ENCODE results near the gene PRKCA.

PRKCA gene

DNA sequence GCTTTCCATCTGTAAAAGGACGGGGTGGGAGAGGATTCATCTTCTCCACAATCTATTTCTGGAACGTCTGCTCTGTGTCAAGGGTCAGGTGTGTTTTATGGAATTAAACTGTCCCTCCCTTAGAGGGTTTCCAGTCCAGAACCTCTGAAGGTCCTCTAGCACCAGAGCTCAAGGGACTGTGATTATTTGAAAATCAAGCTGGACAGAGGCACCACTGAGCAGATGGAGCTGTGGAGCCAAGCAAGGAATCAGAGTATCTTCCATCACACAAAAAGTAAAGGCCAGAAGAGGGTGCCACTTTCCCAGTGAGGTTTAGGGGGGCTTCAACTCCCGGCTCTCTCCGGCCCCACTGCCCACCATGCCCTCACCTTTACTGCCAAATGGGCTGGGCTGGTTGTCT lies 539.3 kb downstream of the PRKCA start:
- in situ Hi-C loops (cut with MboI; ENCODE audit: low sequenced_read_pairs), result no loop called here

DNA sequence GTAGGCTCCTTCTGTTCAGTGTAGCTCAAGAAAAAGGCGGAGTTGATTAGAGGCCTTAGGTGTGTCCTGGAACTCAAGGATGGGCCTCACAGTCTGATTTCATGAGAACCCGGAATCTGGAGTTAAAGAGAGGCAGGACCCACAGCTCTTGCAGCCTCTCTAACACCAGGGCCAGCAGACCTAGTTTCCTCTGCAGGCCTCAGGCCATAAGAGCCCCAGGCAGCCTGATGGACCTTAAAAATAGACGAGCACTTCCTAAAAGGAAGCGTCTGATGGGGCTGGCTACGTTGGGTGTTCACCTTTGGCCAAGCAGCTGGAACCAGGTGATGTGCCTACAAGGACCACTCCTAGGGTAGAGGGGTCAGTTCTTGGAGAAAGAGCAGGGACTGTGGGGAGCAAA lies 540.1 kb downstream of the PRKCA start:
- in situ Hi-C loops (cut with MboI; ENCODE audit: low sequenced_read_pairs), result no loop called here

DNA sequence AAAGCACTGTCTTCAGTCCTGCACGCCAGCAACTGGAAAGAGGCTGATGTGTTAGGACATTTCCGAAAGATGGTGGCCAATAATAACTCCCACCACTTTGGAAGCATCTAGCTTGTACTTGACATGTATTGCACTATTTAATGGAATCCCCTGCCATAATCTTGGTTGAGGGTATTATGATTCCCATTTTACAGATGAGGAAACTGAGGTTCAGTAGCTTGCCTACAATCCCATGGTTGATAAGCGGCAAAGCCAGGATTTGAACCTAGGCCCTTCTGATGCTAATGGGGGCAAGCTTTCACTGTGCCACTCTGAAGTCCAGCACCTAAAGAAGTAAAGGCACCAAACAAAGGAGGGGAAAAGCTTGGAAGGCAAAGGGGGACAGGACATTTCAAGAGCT lies 540.5 kb downstream of the PRKCA start:
- in situ Hi-C loops (cut with MboI; ENCODE audit: low sequenced_read_pairs), result no loop called here

DNA sequence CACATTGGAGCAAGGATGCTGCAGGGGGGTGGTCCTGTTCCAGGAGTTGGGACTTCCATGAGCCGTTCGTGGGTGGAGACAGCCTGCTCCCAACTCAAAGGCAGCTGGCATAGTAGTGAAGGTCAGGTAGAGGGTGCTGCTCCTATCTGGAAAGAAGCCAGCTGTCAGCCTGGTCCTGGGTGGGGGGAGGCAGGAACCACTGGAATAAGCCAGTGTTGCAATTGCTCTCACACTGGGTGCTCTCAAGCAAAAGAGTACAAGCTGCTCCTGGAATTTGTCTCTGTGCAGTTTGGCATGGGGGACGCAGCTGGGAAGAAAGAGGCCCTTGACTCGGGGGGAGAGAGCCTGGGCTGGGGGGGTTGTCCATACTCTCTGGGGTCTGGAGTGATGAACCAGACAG lies 541.2 kb downstream of the PRKCA start:
- in situ Hi-C loops (cut with MboI; ENCODE audit: low sequenced_read_pairs), result no loop called here

DNA sequence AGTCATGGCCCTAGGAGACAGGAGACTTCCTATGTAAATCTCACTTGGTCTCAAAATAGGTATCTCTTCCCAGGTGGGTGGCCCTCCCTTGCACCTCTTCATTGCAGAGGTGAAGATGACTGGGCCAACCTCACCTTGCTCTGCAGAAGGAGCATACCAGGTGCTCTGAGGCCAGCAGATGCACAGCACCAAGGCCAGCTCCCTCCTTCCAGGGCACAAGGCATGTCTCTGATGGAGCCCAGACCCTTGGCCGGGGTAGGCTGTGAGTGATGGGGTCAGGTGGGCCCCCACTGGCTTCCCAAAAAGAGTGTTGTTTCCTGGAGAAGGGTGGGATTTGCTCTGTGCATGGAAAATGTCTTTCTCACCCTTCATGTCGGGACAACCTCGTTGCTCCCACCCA lies 545.3 kb downstream of the PRKCA start:
- in situ Hi-C loops (cut with MboI; ENCODE audit: low sequenced_read_pairs), result no loop called here

DNA sequence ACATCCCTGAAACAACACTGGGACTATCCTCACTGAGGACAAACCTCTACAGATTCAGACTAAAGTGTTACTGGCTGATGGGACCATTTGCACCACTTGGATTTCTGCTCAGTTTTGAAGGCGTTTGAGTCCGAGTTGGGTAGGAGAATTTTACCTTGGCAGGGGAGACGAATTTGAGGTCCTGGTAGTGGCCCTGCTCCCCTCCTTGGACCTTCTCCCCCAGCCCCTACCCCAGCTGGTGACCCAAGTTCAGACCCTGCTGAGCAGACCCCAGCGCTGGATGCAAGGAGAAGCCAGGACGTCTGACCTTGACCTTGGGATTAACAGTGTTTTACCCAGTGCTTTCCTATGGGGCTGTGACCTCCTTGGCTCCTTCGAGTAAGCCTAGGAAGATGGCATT lies 546.1 kb downstream of the PRKCA start:
- in situ Hi-C loops (cut with MboI; ENCODE audit: low sequenced_read_pairs), result no loop called here

DNA sequence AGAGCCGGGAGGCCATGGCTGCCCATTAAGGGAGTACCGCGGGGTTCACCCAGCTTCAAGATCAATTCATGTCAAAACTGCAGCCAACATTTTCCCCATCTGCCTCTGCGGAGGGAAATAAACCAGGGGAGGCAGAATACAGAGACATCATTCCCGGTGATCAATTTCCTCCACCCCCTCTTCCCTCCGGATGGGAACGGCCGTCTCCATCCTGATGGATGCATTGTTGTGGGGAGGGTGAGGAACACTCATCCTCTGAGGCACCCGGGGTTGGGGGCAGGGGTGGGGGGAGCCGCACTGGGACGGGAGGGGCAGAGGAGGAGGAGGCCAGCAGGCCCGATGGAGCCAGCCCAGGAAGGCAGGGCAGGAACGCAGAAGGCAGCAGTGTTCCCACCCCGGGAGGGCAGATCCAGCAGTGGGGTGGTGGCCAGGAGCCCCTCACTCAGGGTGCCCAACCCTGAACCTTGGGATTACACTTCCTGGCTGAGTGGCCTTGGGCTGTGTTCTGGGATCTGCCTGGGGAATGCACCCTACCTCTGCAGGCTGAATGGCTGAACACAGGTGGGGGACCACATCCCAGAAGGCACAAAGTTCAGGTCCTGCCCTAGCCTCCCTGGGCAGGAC lies 546.7 kb downstream of the PRKCA start:
- in situ Hi-C loops (cut with MboI; ENCODE audit: low sequenced_read_pairs), result no loop called here

DNA sequence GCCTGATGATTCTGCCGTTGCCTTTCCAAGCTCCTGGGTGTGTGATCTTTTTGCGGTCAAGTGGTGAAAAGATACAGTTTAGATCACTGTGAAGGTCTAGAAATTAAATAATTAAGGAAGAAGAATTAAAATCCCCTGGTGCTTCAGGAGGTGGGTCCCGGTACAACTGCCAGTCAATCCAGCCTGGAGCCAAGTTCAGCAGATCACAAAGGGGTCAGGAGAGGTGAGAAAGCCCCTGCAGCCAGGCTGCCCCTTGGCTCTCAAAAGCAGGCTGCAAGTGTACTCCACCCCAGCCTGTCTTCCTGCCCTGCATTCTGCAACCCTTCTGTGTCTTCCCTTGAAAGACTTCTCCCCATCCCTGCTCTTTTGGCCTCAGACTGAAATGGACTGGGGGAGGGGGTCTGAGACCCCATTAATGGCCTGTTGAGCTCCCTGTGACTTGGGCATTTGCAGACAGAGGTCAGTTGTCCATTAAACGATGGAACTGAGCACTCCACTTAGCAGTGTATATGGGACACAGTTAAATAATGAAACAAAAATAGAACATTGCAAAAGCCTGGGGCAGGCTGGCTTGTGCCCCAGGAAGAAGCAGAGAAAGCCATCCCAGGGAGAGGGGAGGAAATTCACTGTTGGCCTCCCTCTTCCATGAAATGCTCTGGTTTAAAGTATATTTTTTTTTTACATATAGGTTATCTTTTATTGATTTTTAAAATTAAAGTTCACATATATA lies 547.6 kb downstream of the PRKCA start:
- in situ Hi-C loops (cut with MboI; ENCODE audit: low sequenced_read_pairs), result no loop called here

DNA sequence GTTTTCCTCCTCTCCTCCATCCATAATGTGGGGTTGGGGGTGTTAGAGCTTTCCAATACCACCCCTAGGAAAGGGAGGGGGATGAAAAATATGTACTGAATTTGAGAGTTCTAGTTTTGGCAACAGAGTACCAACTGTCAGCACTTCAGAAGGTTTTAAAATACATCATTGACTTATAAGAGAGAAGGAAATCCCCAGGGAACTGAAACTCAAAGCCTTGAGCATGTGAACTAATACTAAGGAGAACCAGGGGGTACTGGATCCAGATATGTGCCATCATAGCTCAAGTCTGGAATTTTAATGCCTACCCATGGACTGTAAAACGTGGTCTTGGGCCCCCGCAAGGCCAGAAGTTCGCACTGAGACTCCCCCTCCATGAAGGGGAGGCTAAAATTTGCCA lies 548.3 kb downstream of the PRKCA start:
- in situ Hi-C loops (cut with MboI; ENCODE audit: low sequenced_read_pairs), result no loop called here

DNA sequence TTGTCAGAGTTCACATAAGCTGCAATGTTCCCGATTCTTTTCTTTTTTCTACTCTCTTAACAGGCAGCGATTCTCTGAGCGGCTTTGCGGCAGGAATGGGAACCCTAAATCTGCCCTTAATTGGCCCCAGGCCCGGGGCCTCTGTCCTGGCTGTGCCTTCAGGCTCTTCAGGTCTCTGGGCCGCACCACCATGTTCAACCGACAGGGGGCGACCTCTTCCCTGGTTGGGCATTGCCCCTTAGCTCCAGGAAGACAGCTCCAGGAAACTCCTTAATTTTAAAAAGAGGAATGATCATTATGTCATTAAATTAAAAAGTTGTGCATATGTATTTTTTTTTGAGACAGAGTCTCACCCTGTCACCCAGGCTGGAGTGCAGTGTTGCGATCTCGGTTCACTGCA lies 552.8 kb downstream of the PRKCA start:
- in situ Hi-C loops (cut with MboI; ENCODE audit: low sequenced_read_pairs), result no loop called here

DNA sequence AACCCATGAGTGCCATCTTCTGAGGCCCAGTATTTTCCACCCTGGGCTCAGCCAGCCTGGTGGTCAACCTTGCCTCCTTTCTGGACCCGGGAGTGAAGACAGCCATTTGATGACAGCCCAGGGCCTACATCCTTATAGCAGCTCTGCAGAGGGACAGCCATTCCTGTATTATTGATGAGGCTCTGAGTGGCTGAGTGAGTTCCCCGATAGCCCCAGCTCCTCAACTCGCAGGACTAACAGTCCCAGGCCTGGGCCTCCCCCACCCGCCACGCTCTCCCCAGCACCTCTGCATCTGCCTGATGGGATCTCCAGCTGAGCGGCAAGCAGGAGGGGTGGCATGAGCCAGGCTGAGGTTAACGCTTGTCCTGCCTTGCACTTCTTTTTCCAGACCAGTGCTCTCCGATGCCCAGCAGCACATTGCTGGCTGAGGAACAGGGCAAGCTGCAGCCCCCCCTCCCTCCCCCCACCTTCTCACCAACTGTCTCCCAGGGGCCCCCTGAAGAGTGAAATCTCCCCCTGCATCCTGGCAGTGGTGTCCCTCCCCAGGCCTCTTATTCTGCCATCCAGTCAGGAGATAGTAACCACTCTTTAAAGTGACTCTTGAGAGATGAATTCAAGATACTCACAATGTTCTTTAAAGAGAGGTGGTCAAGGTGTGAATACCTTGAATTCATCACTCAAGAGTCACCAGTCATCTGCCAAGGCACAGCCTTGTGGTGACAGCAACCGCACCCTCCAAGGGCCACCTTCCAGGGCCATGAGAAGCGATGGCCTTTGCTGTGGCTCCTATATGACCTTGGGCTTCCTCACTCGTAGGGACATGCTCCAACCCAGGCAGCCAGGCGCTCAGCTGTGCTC lies 556.0 kb downstream of the PRKCA start:
- in situ Hi-C loops (cut with MboI; ENCODE audit: low sequenced_read_pairs), result no loop called here

DNA sequence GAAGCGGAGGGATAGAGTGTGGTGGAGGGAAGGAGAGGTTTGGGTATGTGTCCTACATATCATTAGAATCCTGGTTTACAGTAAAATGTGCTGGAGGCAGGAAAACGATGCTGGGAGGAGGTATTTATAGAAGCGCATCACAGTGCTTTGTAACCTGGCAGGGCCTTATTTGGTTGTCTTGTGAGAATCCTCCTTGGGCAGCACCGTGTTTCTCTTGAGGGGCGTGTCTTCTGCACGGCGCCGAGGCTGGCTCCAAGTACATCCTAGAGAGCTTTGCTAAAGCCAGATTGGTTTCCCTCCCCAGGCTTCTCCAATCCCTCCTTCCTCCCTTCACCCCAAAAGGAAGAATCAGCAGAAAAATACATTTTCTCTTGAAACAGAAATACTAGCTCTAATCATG lies 556.9 kb downstream of the PRKCA start:
- in situ Hi-C loops (cut with MboI; ENCODE audit: low sequenced_read_pairs), result no loop called here

DNA sequence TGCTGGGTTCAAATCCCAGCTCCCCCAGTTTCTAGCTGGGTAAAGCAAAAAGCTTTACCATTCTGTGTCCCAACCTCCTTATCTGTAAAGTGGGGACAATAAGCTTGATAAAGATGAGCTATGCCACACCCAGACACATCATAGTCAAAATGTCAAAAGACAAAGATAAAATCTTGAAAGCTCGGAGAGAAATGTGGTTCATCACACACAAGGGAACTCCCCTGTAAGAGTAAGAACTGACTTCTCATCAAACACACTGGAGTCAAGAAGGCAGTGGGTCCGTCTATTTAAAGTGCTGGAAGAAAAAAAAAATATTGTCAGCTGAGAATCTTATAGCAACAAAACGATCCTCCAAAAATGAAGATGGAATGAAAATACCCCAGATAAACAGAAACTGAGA lies 557.8 kb downstream of the PRKCA start:
- in situ Hi-C loops (cut with MboI; ENCODE audit: low sequenced_read_pairs), result no loop called here
